Transverse colon (tissue), 4 donors: Measurements from ENCODE around the gene AP1AR.

Experiments used
- CTCF ChIP-seq, 5 experiments: fragments of 200-600 bp in 3 of 5; fragments of 450-650 bp in 2 of 5; sonication (generic) in 3 of 5; IDR thresholded peaks; 1 replicate in 2 of 5; 2 replicates in 3 of 5; pipeline ENCODE4 v1.5.1; 2016 to 2017; ENCODE audit warnings: antibody characterized with exemption in 5 of 5, inconsistent platforms in 3 of 5, mild to moderate bottlenecking in 2 of 5, moderate library complexity in 1 of 5
- EP300 ChIP-seq: sonication (generic); formaldehyde crosslinking; IDR thresholded peaks from one replicate; pipeline ENCODE4 v1.6.1; 2017; ENCODE audit warnings: antibody characterized with exemption, low read depth
- POLR2A ChIP-seq: fragments of 450-650 bp; IDR thresholded peaks from one replicate; pipeline ENCODE4 v1.6.1; 2016; ENCODE audit warnings: antibody characterized with exemption, mild to moderate bottlenecking, moderate library complexity
- POLR2AphosphoS5 ChIP-seq, 3 donors: sonication (generic); formaldehyde crosslinking; IDR thresholded peaks; one replicate each; pipeline ENCODE4 v1.6.1; 2016; ENCODE audit warnings: antibody characterized with exemption in 3 of 3

- TF ChIP-seq CTCF (IDR thresholded peaks at IDR 0.05) (no peak), POLR2A (no peak), POLR2AphosphoS5 (IDR thresholded peaks at IDR 0.05) (no peak), EP300 (no peak)
Measured at GRCh38 chr4:112203593-112203992, 28.0 kb upstream of the AP1AR start.
